Dermis blood vessel endothelial cell (primary cell): ENCODE results near the gene UROC1. TPM values are rescaled to one million over a fixed set of nuclear protein-coding genes. Genes with fewer than 3 reads are reported as not detected.
"Not testable (repeated sequence)": the region's sequence is repeated elsewhere in the genome, so short reads cannot be mapped to it uniquely, and the experiment has no call there.

Experiments
- DNase-seq: peaks from one replicate; pipeline ENCODE4 v3.0.0; 2010
- total RNA-seq: library from RNA; depleted of rRNA; stranded (reverse); fragments of >200 nt; gene quantifications from 2 replicates; pipeline ENCODE4 v1.2.3, GENCODE V29; 2014

Gene UROC1
- total RNA-seq, 1 donor from 2014 or later: not detected

- no peak for DNase-seq
Measured at GRCh38 chr3:126546549-126547239, 29.1 kb upstream of the UROC1 start.

- DNase-seq: no peak
Measured at GRCh38 chr3:126546013-126546412, 28.4 kb upstream of the UROC1 start.

GRCh38 chr3:126545544-126545943 lies 28.0 kb upstream of the UROC1 start:
- DNase-seq: no peak

- DNase-seq: no peak
Measured at GRCh38 chr3:126544596-126545281, 27.2 kb upstream of the UROC1 start.

GRCh38 chr3:126543457-126544061 lies 26.0 kb upstream of the UROC1 start:
- no peak for DNase-seq

- DNase-seq: no peak
Measured at GRCh38 chr3:126542340-126543241, 25.0 kb upstream of the UROC1 start.

- DNase-seq: no peak
Measured at GRCh38 chr3:126541628-126542339, 24.2 kb upstream of the UROC1 start.

- DNase-seq: no peak
Measured at GRCh38 chr3:126540951-126541627, 23.5 kb upstream of the UROC1 start.

GRCh38 chr3:126540342-126540849 lies 22.8 kb upstream of the UROC1 start:
- DNase-seq: peak; percentile 64

GRCh38 chr3:126539558-126540250 lies 22.1 kb upstream of the UROC1 start:
- no peak for DNase-seq

- DNase-seq: no peak
Measured at GRCh38 chr3:126538966-126539365, 21.4 kb upstream of the UROC1 start.

GRCh38 chr3:126538316-126538715 lies 20.7 kb upstream of the UROC1 start:
- no peak for DNase-seq

- DNase-seq: no peak
Measured at GRCh38 chr3:126537730-126538281, 20.2 kb upstream of the UROC1 start.

- no peak for DNase-seq
Measured at GRCh38 chr3:126537116-126537729, 19.6 kb upstream of the UROC1 start.

GRCh38 chr3:126536126-126536525 lies 18.6 kb upstream of the UROC1 start:
- no peak for DNase-seq

GRCh38 chr3:126535636-126536035 lies 18.1 kb upstream of the UROC1 start:
- DNase-seq: no peak

GRCh38 chr3:126534716-126535115 lies 17.1 kb upstream of the UROC1 start:
- DNase-seq: not testable (repeated sequence)

GRCh38 chr3:126533506-126533905 lies 15.9 kb upstream of the UROC1 start:
- DNase-seq: no peak

GRCh38 chr3:126531051-126531330 lies 13.4 kb upstream of the UROC1 start:
- DNase-seq: no peak
